Caco-2 (cell line): Measurements from ENCODE around the gene ABLIM2. TPM values are rescaled to one million over a fixed set of nuclear protein-coding genes. Genes with fewer than 3 reads are reported as not detected.

Experiments used
- BruUV-seq: library from RNA; stranded (reverse); fragments of 400-500 nt; replicated peaks from 2 replicates; lab custom pipeline; 2021; lab: Mats Ljungman, UMichigan
- CTCF ChIA-PET: fragments of 300-600 bp; sonication (Branson Sonifier 250); formaldehyde crosslinking; loops from one replicate; lab custom pipeline; 2022; ENCODE audit warnings: antibody characterized with exemption; lab: Charles Lee
- POLR2A ChIA-PET: fragments of 300-600 bp; sonication (Branson Sonifier 250); formaldehyde crosslinking; loops from one replicate; lab custom pipeline; 2022; ENCODE audit warnings: antibody characterized with exemption; lab: Charles Lee
- DNase-seq, 2 experiments: peaks; one replicate each; pipeline versions ENCODE4 v3.0.0 to v3.0.0-alpha.2; 2020 to 2022
- H3K27me3 ChIP-seq: replicated peaks from 2 replicates; pipeline ENCODE4 v1.6.0; 2011; ENCODE audit warnings: low read length; ENCODE audit not compliant: control insufficient read depth, insufficient read depth
- H3K36me3 ChIP-seq: 2 replicates; pipeline ENCODE4 v1.5.1; 2011; ENCODE audit warnings: low read length; ENCODE audit not compliant: control insufficient read depth, insufficient read depth
- H3K4me1 ChIP-seq: fragments of 250-450 bp; sonication (Bioruptor Pico); 2 replicates; pipeline ENCODE4 v1.5.1; 2020; ENCODE audit warnings: mild to moderate bottlenecking
- H3K4me3 ChIP-seq: 2 replicates; pipeline ENCODE4 v1.5.1; 2011; ENCODE audit warnings: low read depth, mild to moderate bottlenecking, control low read depth, low read length
- H3K9me3 ChIP-seq: fragments of 250-450 bp; sonication (Bioruptor Pico); 2 replicates; pipeline ENCODE4 v1.5.1; 2020; ENCODE audit warnings: mild to moderate bottlenecking, moderate library complexity
- H3K27ac Mint-ChIP-seq: one replicate; pipeline ENCODE4 v1.8.0; 2022; ENCODE audit warnings: mixed read lengths; ENCODE audit not compliant: unreplicated experiment
- H3K27me3 Mint-ChIP-seq: one replicate; pipeline ENCODE4 v1.8.0; 2022; ENCODE audit warnings: mixed read lengths; ENCODE audit not compliant: insufficient read depth, unreplicated experiment
- H3K36me3 Mint-ChIP-seq: one replicate; pipeline ENCODE4 v1.8.0; 2022; ENCODE audit warnings: mild to moderate bottlenecking, mixed read lengths; ENCODE audit not compliant: insufficient read depth, unreplicated experiment
- H3K4me1 Mint-ChIP-seq: one replicate; pipeline ENCODE4 v1.8.0; 2022; ENCODE audit warnings: low read depth, mixed read lengths; ENCODE audit not compliant: unreplicated experiment
- H3K4me3 Mint-ChIP-seq: one replicate; pipeline ENCODE4 v1.8.0; 2022; ENCODE audit warnings: mild to moderate bottlenecking, moderate library complexity, mixed read lengths; ENCODE audit not compliant: unreplicated experiment
- H3K9me3 Mint-ChIP-seq: one replicate; pipeline ENCODE4 v1.8.0; 2022; ENCODE audit warnings: mixed read lengths; ENCODE audit not compliant: unreplicated experiment
- CTCF ChIP-seq, 2 experiments: fragments of 200-600 bp in 1 of 2; IDR thresholded peaks; 1 replicate in 1 of 2; 2 replicates in 1 of 2; pipeline versions ENCODE4 v1.5.1 to v1.8.0; 2011 to 2022; ENCODE audit warnings: antibody characterized with exemption in 1 of 2, control low read depth in 1 of 2, inconsistent platforms in 1 of 2, low read depth in 1 of 2, low read length in 1 of 2, mild to moderate bottlenecking in 1 of 2, moderate library complexity in 1 of 2; ENCODE audit not compliant: insufficient read depth in 1 of 2, severe bottlenecking in 1 of 2, unreplicated experiment in 1 of 2
- intact Hi-C: fragments of 100-400 bp; cut with micrococcal nuclease; formaldehyde crosslinking; loops from one replicate; pipeline ENCODE4 v1.10.0; 2022; ENCODE audit not compliant: unreplicated experiment
- total RNA-seq: library from RNA; stranded (reverse); gene quantifications from 2 replicates; pipeline ENCODE4 v1.2.3, GENCODE V29; 2022

Gene ABLIM2
- total RNA-seq, 1 experiment from 2014 or later: 0.23 TPM

- ChIA-PET POLR2A (no interaction called here), CTCF (interaction anchor here (2.3 kb wide), 1 partner anchor 8 kb away, joined by 12 read pairs; no protein-coding TSS in a partner anchor)
- Histone ChIP-seq H3K27me3 (no peaks in the 10 kb centered on the region), H3K4me3 (no peak overlapping the region), H3K4me1 (no peaks in the 10 kb centered on the region), H3K36me3 (no peaks in the 10 kb centered on the region), H3K9me3 (peaks cover 3% of the 10 kb centered on the region; the same call in 1 of the 2 replicates)
- no peak for DNase-seq
- H3K4me1 Mint-ChIP-seq: peaks cover 5% of the 10 kb centered on the region
- no peaks in the 10 kb centered on the region for H3K36me3 Mint-ChIP-seq
- H3K9me3 Mint-ChIP-seq: peaks cover 18% of the 10 kb centered on the region
- H3K27me3 Mint-ChIP-seq: peaks cover 3% of the 10 kb centered on the region
- no peak overlapping the region for H3K27ac Mint-ChIP-seq
- intact Hi-C loops: no loop called here
- H3K4me3 Mint-ChIP-seq: no peak overlapping the region
- BruUV-seq: no TSS peak
- no peak for TF ChIP-seq CTCF (IDR thresholded peaks at IDR 0.05; ENCODE audit: insufficient read depth in 1 of 2, low read depth in 1 of 2, low read length in 1 of 2, severe bottlenecking in 1 of 2, unreplicated experiment in 1 of 2)
These were observed 10.4 kb upstream of the ABLIM2 start for GRCh38 chr4:8168832-8169598.

- Mint-ChIP-seq H3K9me3 (peaks cover 18% of the 10 kb centered on the region), H3K36me3 (no peaks in the 10 kb centered on the region), H3K4me3 (no peak overlapping the region), H3K4me1 (peaks cover 5% of the 10 kb centered on the region), H3K27me3 (peaks cover 3% of the 10 kb centered on the region), H3K27ac (no peak overlapping the region)
- Histone ChIP-seq H3K36me3 (no peaks in the 10 kb centered on the region), H3K9me3 (peaks cover 3% of the 10 kb centered on the region; the same call in 1 of the 2 replicates), H3K4me3 (no peak overlapping the region), H3K4me1 (no peaks in the 10 kb centered on the region), H3K27me3 (no peaks in the 10 kb centered on the region)
- DNase-seq: no peak
- intact Hi-C loops: no loop called here
- BruUV-seq: no TSS peak
- POLR2A ChIA-PET: no interaction called here
- peak; percentile 23 to 69 for TF ChIP-seq CTCF (IDR thresholded peaks at IDR 0.05; ENCODE audit: insufficient read depth in 1 of 2, low read depth in 1 of 2, low read length in 1 of 2, severe bottlenecking in 1 of 2, unreplicated experiment in 1 of 2)
- CTCF ChIA-PET: interaction anchor here (2.3 kb wide), 1 partner anchor 9 kb away, joined by 12 read pairs; no protein-coding TSS in a partner anchor
These were observed 9.6 kb upstream of the ABLIM2 start for GRCh38 chr4:8168232-8168631.

- Mint-ChIP-seq H3K9me3 (peaks cover 18% of the 10 kb centered on the region), H3K36me3 (no peaks in the 10 kb centered on the region), H3K27ac (no peak overlapping the region), H3K4me3 (no peak overlapping the region), H3K4me1 (peaks cover 5% of the 10 kb centered on the region), H3K27me3 (peaks cover 3% of the 10 kb centered on the region)
- no peak for TF ChIP-seq CTCF (IDR thresholded peaks at IDR 0.05; ENCODE audit: insufficient read depth in 1 of 2, low read depth in 1 of 2, low read length in 1 of 2, severe bottlenecking in 1 of 2, unreplicated experiment in 1 of 2)
- Histone ChIP-seq H3K36me3 (no peaks in the 10 kb centered on the region), H3K9me3 (peaks cover 3% of the 10 kb centered on the region; the same call in 1 of the 2 replicates), H3K4me1 (no peaks in the 10 kb centered on the region), H3K4me3 (no peak overlapping the region), H3K27me3 (no peaks in the 10 kb centered on the region)
- peak in 1 of 2 experiments; percentile 42 for DNase-seq
- intact Hi-C loops: no loop called here
- CTCF ChIA-PET: interaction anchor here (2.3 kb wide), 1 partner anchor 9 kb away, joined by 12 read pairs; no protein-coding TSS in a partner anchor
- POLR2A ChIA-PET: no interaction called here
- no TSS peak for BruUV-seq
These were observed 9.2 kb upstream of the ABLIM2 start for GRCh38 chr4:8167815-8168214.
